SK-N-SH (cell line): ENCODE results near the gene FYN. TPM values are rescaled to one million over a fixed set of nuclear protein-coding genes. Genes with fewer than 3 reads are reported as not detected.

ENCODE experiments used
- CTCF ChIA-PET: fragments of 300-600, 350-600 bp; formaldehyde crosslinking; extraction: SDS; loops from one replicate; lab custom pipeline; 2021; lab: Yijun Ruan, JAX
- POLR2A ChIA-PET: fragments of 350-600 bp; sonication (Branson Sonifier 250); formaldehyde crosslinking; extraction: SDS; loops from one replicate; lab custom pipeline; 2020; ENCODE audit warnings: antibody characterized with exemption, inconsistent platforms; lab: Yijun Ruan, JAX
- DNase-seq: peaks from one replicate; pipeline ENCODE4 v3.0.0; 2012
- H2AFZ ChIP-seq: fragments of 200-600 bp; sonication (generic); 2 replicates; pipeline ENCODE4 v1.8.1; 2016; ENCODE audit warnings: antibody characterized with exemption, mild to moderate bottlenecking, low read depth
- H3F3A ChIP-seq: fragments of 200-600 bp; sonication (generic); replicated peaks from 2 replicates; pipeline ENCODE3; 2016; ENCODE audit warnings: antibody characterized with exemption, mild to moderate bottlenecking; ENCODE audit not compliant: insufficient read depth
- H3K27ac ChIP-seq, 2 experiments: fragments of 200-500 bp in 1 of 2; fragments of 200-600 bp in 1 of 2; sonication (Bioruptor generic) in 1 of 2; sonication (generic), shearing (Covaris generic) in 1 of 2; 2 replicates each; pipeline versions ENCODE4 v1.5.1 to v1.6.1; 2014 to 2016; ENCODE audit warnings: low read depth in 2 of 2, inconsistent platforms in 1 of 2, low read length in 1 of 2, mild to moderate bottlenecking in 1 of 2, mixed read lengths in 1 of 2
- H3K27me3 ChIP-seq: fragments of 200-600 bp; sonication (generic), shearing (Covaris generic); 2 replicates; pipeline ENCODE4 v1.6.1; 2016; ENCODE audit warnings: mixed run types; ENCODE audit not compliant: insufficient read depth
- H3K36me3 ChIP-seq, 2 experiments: fragments of 200-500 bp in 1 of 2; fragments of 200-600 bp in 1 of 2; sonication (Bioruptor generic) in 1 of 2; sonication (generic) in 1 of 2; replicated peaks in 1 of 2; 2 replicates each; pipeline versions ENCODE3 to v1.5.1; 2014 to 2016; ENCODE audit warnings: low read length in 1 of 2, mild to moderate bottlenecking in 1 of 2; ENCODE audit not compliant: insufficient read depth in 2 of 2, control insufficient read depth in 1 of 2
- H3K4me1 ChIP-seq, 2 experiments: fragments of 200-500 bp in 1 of 2; fragments of 200-600 bp in 1 of 2; sonication (Bioruptor generic) in 1 of 2; sonication (generic), shearing (Covaris generic) in 1 of 2; 2 replicates each; pipeline versions ENCODE4 v1.5.1 to v1.6.1; 2014 to 2016; ENCODE audit warnings: low read depth in 1 of 2, low read length in 1 of 2, mixed run types in 1 of 2; ENCODE audit not compliant: insufficient read depth in 2 of 2, control insufficient read depth in 1 of 2
- H3K4me2 ChIP-seq: fragments of 200-600 bp; sonication (generic), shearing (Covaris generic); 2 replicates; pipeline ENCODE4 v1.6.1; 2017; ENCODE audit warnings: mixed run types
- H3K4me3 ChIP-seq, 2 experiments: fragments of 200-500 bp in 1 of 2; fragments of 200-600 bp in 1 of 2; sonication (Bioruptor generic) in 1 of 2; sonication (generic), shearing (Covaris generic) in 1 of 2; 2 replicates each; pipeline versions ENCODE4 v1.5.1 to v1.8.1; 2014 to 2016; ENCODE audit warnings: low read depth in 2 of 2, inconsistent platforms in 1 of 2, low read length in 1 of 2, mild to moderate bottlenecking in 1 of 2, mixed read lengths in 1 of 2, moderate library complexity in 1 of 2
- H3K79me2 ChIP-seq: fragments of 200-600 bp; sonication (generic); 2 replicates; pipeline ENCODE4 v1.8.1; 2017; ENCODE audit warnings: mild to moderate bottlenecking; ENCODE audit not compliant: insufficient read depth
- H3K9ac ChIP-seq: fragments of 200-600 bp; sonication (generic); 2 replicates; pipeline ENCODE4 v1.6.1; 2017; ENCODE audit warnings: mixed run types
- H3K9me2 ChIP-seq: fragments of 200-600 bp; sonication (generic); 2 replicates; pipeline ENCODE4 v1.6.1; 2017; ENCODE audit warnings: mixed run types
- H3K9me3 ChIP-seq: fragments of 200-600 bp; sonication (generic); 2 replicates; pipeline ENCODE4 v1.6.1; 2017; ENCODE audit warnings: mixed run types, mild to moderate bottlenecking, moderate library complexity
- H4K20me1 ChIP-seq: fragments of 200-600 bp; sonication (generic); 2 replicates; pipeline ENCODE4 v1.6.1; 2017; ENCODE audit warnings: mild to moderate bottlenecking, mixed run types; ENCODE audit not compliant: insufficient read depth
- CHD2 ChIP-seq: fragments of 150-350 bp; IDR thresholded peaks from 2 replicates; pipeline ENCODE4 v1.6.1; 2018; ENCODE audit warnings: low read length; ENCODE audit not compliant: partially characterized antibody
- ELF1 ChIP-seq: IDR thresholded peaks from 2 replicates; pipeline ENCODE4 v1.4.0; 2012
- EZH2phosphoT487 ChIP-seq: fragments of 200-600 bp; sonication (generic); IDR thresholded peaks from 2 replicates; pipeline ENCODE4 v1.6.1; 2017; ENCODE audit warnings: low read depth, mixed run types, mild to moderate bottlenecking, antibody characterized with exemption, moderate library complexity, borderline replicate concordance
- FOXJ3 ChIP-seq: sonication (generic); formaldehyde crosslinking; IDR thresholded peaks from 2 replicates; pipeline ENCODE4 v1.5.1; 2020; ENCODE audit warnings: mild to moderate bottlenecking, missing genetic modification reagents
- GABPA ChIP-seq: IDR thresholded peaks from 2 replicates; pipeline ENCODE4 v1.4.0; 2012; ENCODE audit warnings: low read depth, mild to moderate bottlenecking
- GATA2 ChIP-seq: sonication (generic); formaldehyde crosslinking; IDR thresholded peaks from 2 replicates; pipeline ENCODE4 v1.5.0; 2020; ENCODE audit warnings: mild to moderate bottlenecking, missing genetic modification reagents
- MAX ChIP-seq: IDR thresholded peaks from 2 replicates; pipeline ENCODE4 v1.4.0; 2012; ENCODE audit warnings: low read depth
- MEF2A ChIP-seq: IDR thresholded peaks from 2 replicates; pipeline ENCODE4 v1.4.0; 2012; ENCODE audit warnings: low read depth, borderline replicate concordance
- NFIC ChIP-seq: IDR thresholded peaks from 2 replicates; pipeline ENCODE4 v1.4.0; 2012; ENCODE audit warnings: borderline replicate concordance
- NRF1 ChIP-seq: IDR thresholded peaks from 2 replicates; pipeline ENCODE4 v1.6.1; 2012; ENCODE audit warnings: low read depth, mild to moderate bottlenecking, low read length
- PBX3 ChIP-seq: IDR thresholded peaks from 2 replicates; pipeline ENCODE4; 2012
- RAD21 ChIP-seq: IDR thresholded peaks from 2 replicates; pipeline ENCODE4 v1.6.1; 2012; ENCODE audit warnings: mild to moderate bottlenecking, low read length
- RCOR1 ChIP-seq: fragments of 150-350 bp; IDR thresholded peaks from 2 replicates; pipeline ENCODE4 v1.6.1; 2017; ENCODE audit warnings: antibody characterized with exemption, low read length
- RXRA ChIP-seq: IDR thresholded peaks from 2 replicates; pipeline ENCODE4 v1.4.0; 2012; ENCODE audit warnings: low read depth, mild to moderate bottlenecking, borderline replicate concordance
- TAF1 ChIP-seq: IDR thresholded peaks from 2 replicates; pipeline ENCODE4 v1.6.1; 2012; ENCODE audit warnings: low read depth, mild to moderate bottlenecking, low read length, moderate library complexity, borderline replicate concordance
- TCF12 ChIP-seq: IDR thresholded peaks from 2 replicates; pipeline ENCODE4 v1.4.0; 2012
- WGBS: methylation state at CpG from one replicate; pipeline ENCODE4 v1.1.6; 2017; ENCODE audit warnings: low lambda C conversion rate; 5-methylcytosine and 5-hydroxymethylcytosine counted together
- polyA plus RNA-seq, 3 experiments: library from polyadenylated mRNA; depleted of rRNA; stranded (reverse); fragments of >200 nt; gene quantifications; 2 replicates each; pipeline ENCODE4 v1.2.3, GENCODE V29; 2012
- TF ChIP-seq, protein P1 (sequence below): IDR thresholded peaks from 2 replicates; pipeline ENCODE4 v1.4.0; 2012; ENCODE audit warnings: low read depth, borderline replicate concordance

FYN gene
- polyA plus RNA-seq, 1 of the 3 experiments (the other 2 are of a cell fraction), result 31.0 TPM

DNA sequence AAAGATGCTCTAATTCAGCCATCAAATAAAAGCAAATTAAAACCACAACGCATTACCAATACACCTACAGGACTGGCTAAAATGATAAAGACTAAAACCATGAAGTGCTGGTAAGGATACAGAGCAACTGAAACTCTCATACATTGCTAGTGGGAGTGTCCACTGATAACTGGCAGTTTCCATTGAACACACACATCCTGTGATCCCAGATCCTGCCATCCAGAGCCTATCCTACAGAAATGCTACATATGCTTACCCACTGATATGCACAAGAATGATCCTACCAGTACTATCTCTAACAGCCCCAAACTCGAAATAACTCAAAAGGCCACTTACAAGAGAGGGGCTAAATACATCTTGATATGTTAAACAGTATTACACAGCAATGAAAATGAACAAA, 81.0 kb downstream of the FYN start:
- Histone ChIP-seq H3K27ac (peak overlapping the region in 1 of 2 experiments; percentile 92; a peak in 2 of 4 replicates), H3K4me1 (peaks cover 0 to 49% of the 10 kb centered on the region in 2 experiments; a peak in 2 of 4 replicates), H3K27me3 (no peaks in the 10 kb centered on the region), H2AFZ (no peak overlapping the region), H3K4me2 (no peak overlapping the region), H3K36me3 (no peaks in the 10 kb centered on the region), H4K20me1 (no peaks in the 10 kb centered on the region), H3K79me2 (peaks cover 28% of the 10 kb centered on the region), H3K9ac (no peak overlapping the region), H3K9me3 (no peaks in the 10 kb centered on the region), H3F3A (no peaks in the 10 kb centered on the region), H3K9me2 (no peaks in the 10 kb centered on the region), H3K4me3 (no peak overlapping the region)
- 80% methylated on average over 2 of the region's 2 CpGs for WGBS
- TF ChIP-seq RXRA, result no peak
- TF ChIP-seq FOXJ3 (CRISPR knock-in tag), result no peak
- TF ChIP-seq EZH2phosphoT487, result no peak
- TF ChIP-seq TAF1, result no peak
- no peak for TF ChIP-seq RCOR1
- TF ChIP-seq RAD21, result no peak
- no peak for TF ChIP-seq GABPA
- TF ChIP-seq PBX3, result no peak
- no peak for TF ChIP-seq CHD2
- TF ChIP-seq NRF1, result no peak
- TF ChIP-seq, protein P1, sequence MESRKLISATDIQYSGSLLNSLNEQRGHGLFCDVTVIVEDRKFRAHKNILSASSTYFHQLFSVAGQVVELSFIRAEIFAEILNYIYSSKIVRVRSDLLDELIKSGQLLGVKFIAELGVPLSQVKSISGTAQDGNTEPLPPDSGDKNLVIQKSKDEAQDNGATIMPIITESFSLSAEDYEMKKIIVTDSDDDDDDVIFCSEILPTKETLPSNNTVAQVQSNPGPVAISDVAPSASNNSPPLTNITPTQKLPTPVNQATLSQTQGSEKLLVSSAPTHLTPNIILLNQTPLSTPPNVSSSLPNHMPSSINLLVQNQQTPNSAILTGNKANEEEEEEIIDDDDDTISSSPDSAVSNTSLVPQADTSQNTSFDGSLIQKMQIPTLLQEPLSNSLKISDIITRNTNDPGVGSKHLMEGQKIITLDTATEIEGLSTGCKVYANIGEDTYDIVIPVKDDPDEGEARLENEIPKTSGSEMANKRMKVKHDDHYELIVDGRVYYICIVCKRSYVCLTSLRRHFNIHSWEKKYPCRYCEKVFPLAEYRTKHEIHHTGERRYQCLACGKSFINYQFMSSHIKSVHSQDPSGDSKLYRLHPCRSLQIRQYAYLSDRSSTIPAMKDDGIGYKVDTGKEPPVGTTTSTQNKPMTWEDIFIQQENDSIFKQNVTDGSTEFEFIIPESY, result no peak
- TF ChIP-seq ELF1, result no peak
- no peak for TF ChIP-seq GATA2 (CRISPR knock-in tag)
- TF ChIP-seq MEF2A, result no peak
- no peak for TF ChIP-seq MAX
- TF ChIP-seq TCF12, result no peak
- no peak for DNase-seq
- POLR2A ChIA-PET, result interaction anchor here (0.7 kb wide), 1 partner anchor 10 kb away, joined by 4 read pairs; no protein-coding TSS in a partner anchor
- CTCF ChIA-PET, result interaction anchor here (1.0 kb wide), 2 partner anchors 82 kb away, joined by 4 read pairs; partner anchors contain the start of gene FYN

- Histone ChIP-seq H3K27ac (no peak overlapping the region; a peak in 1 of 4 replicates), H3K36me3 (no peaks in the 10 kb centered on the region), H2AFZ (no peak overlapping the region), H3K27me3 (no peaks in the 10 kb centered on the region), H3K9ac (no peak overlapping the region), H3K4me3 (no peak overlapping the region), H3F3A (no peaks in the 10 kb centered on the region), H3K4me1 (peaks cover 0 to 49% of the 10 kb centered on the region in 2 experiments; a peak in 2 of 4 replicates), H3K79me2 (peaks cover 26% of the 10 kb centered on the region), H3K9me2 (no peaks in the 10 kb centered on the region), H3K9me3 (no peaks in the 10 kb centered on the region), H4K20me1 (no peaks in the 10 kb centered on the region), H3K4me2 (no peak overlapping the region)
- ChIA-PET POLR2A (no interaction called here), CTCF (interaction anchor here (0.6 kb wide), 1 partner anchor 82 kb away, joined by 3 read pairs; no protein-coding TSS in a partner anchor)
- DNase-seq, result no peak
- 41% methylated on average over 2 of the region's 2 CpGs for WGBS
- TF ChIP-seq, protein P1, result no peak
- peak; percentile 31; the same call in 1 of the 2 replicates for TF ChIP-seq NFIC
- TF ChIP-seq, all 33 proteins: peak for 1
Measured at GRCh38 chr6:111791415-111791814, 81.8 kb downstream of the FYN start.
